K562 treated with DMSO at 1 percent for 48 hours (cell line): ENCODE results near the gene BMI1. TPM values are rescaled to one million over a fixed set of nuclear protein-coding genes. Genes with fewer than 3 reads are reported as not detected.

Experiments used
- total RNA-seq: library from RNA; unstranded; fragments of 300-600 nt; gene quantifications from 2 replicates; pipeline ENCODE4 v1.2.3, GENCODE V29; 2022; ENCODE audit warnings: low replicate concordance; ENCODE audit errors: extremely low read depth

The BMI1 gene
- not detected in 2 replicates for total RNA-seq

DNA sequence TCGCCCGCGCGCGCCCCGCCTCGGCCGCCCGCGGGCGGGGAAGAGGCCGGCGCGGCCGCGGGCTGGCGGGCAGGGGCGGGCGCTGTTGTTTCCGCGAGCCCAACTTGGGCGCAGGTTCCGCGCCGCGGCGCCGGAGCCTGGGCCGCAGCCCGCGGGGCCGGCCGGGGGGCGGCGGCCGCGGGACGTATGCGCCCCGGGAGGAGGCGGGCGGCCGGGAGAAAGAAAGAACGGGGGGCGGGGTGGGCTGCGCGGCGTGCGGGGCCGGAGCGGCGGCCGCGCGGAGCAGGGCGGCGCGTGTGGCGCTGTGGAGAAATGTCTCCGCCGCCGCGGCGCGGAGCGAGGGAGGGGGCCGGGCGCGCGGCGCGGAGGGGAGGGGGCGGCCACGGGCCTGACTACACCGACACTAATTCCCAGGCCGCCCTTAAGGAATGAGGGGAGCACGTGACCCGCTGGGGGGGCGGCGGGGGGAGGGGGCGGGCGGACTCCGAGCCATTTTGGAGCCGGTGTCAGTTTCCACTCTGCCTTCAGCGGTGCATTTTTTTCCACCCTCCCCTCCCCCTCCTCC is at the start of gene BMI1:
TSS of gene BMI1 (plus strand) at position 509 of the 565 bp plus-strand sequence. CDS start 5,351 bp downstream, outside the sequence.

DNA sequence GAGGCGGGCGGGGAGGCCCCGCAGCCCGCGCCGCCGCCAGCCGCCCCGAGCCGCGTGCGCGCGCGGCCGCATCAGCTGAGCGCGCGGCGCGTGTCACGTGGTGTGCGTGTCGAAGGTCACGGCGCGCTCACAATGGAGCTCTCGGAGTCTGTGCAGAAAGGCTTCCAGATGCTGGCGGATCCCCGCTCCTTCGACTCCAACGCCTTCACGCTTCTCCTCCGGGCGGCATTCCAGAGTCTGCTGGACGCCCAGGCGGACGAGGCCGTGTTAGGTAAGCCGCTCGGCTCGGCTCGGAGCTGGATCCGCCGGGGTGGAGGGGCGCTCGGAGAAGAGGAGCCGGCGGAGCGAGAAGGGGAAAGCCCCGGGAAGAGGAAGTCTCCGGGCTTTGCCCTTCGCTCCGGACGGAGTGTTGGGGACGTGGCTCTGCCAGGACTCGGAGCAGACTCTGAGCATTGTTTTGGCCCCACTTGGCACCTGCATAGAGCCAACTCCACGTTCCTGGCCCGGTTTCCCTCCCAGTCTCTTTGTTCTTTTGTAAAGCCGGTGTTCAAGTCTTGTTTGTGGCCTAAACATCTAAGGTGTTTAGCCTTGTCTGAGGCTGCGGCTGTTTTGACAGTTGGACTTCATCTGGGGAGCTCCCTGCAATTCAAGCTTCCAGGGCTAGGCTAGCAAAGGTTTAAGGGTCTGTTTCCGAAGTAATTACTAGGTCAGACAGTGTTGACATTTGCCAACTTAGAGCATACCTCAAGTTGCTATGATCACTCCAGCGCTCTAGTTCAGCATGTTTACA is 4.4 kb upstream of the BMI1 start, which contains the start of gene COMMD3:
TSS of gene COMMD3 (plus strand) at position 103 of the 790 bp plus-strand sequence. CDS start at position 133, 30 bp downstream.

DNA sequence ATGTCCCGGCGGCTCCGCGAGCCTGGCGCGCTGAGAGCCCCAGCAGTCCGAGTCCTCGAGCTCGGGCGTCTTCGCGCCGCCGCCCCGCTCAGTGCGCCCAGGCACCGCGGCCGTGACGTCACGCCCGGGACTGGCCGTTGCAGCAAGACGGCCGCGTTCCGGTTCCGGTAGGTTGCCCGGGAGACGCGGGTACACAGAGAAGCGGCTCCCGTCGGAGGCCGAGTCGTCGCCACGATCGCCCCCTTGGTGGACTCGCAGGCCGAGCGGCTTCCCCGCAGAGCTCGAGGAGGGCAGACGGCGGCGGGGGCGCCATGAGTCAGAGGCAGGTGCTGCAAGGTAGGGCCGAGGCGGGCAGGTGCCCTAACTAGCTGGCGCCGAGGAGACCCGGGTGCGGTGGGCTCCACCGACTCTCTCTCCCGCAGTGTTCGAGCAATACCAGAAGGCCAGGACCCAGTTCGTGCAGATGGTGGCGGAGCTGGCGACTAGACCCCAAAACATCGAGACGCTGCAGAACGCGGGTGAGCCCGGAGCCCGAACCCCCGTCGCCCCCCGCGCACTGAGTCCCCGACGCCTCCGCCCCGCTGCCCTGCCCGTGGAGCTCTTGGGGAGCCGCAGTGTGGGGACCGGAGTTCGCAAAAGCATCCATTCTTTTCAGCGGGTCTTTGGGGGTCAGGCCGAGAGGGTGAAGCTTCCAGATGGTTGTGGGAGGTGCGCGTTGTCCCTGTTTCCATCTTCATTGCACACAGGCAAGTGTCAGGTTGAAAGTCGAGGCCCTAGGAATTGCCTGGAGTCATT is 24.6 kb downstream of the BMI1 start, which contains the start of gene SPAG6:
TSS of gene SPAG6 (plus strand) at position 196 of the 795 bp plus-strand sequence. CDS start at position 312, 116 bp downstream.

Other genes with a start within 250 kb of the BMI1 start
- not detected in 2 replicates for gene EBLN1, start 103.1 kb upstream of the BMI1 start, total RNA-seq
- not detected in 2 replicates for gene COMMD3, start 4.7 kb upstream of the BMI1 start, total RNA-seq
- not detected in 2 replicates for gene SPAG6, start 24.4 kb downstream of the BMI1 start, total RNA-seq